ENCODE data around the gene COLEC12. TPM values are rescaled to one million over a fixed set of nuclear protein-coding genes. Genes with fewer than 3 reads are reported as not detected.

The COLEC12 gene
- total RNA-seq, 1 donor from 2014 or later: 9.9 TPM

DNA sequence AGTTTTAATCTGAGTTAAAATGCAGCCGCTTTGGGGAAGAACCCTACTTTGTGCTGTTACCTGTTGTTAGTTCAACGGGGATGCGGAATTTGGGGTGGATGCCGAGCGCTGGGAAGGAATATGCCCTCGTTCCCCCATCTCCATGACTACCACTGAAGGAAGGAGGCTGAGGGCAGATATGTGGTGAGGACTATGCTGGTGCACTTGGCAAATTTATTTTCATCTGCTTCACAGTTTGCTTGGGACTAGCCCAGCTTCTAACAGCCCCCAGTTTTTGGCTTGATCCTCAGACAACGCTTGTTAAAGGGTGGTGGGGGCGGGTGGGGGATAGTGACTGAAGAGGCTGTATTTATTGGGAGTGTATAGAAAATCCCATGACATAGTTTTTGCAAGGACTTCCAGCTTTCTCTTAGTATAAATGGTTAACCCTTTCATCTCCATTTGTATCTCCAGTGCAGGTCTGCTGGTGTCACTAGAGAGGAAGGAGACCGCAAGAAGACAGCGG, 100.8 kb downstream of the COLEC12 start:
- intact Hi-C loops (cut with DNase I): no loop called here
- DNase-seq (ENCODE audit: missing footprints) (no peak), ATAC-seq (no peak)

- ATAC-seq (no peak), DNase-seq (ENCODE audit: missing footprints) (no peak)
- intact Hi-C loops (cut with DNase I): no loop called here
These were observed 101.4 kb downstream of the COLEC12 start for GRCh38 chr18:398935-399630.

DNA sequence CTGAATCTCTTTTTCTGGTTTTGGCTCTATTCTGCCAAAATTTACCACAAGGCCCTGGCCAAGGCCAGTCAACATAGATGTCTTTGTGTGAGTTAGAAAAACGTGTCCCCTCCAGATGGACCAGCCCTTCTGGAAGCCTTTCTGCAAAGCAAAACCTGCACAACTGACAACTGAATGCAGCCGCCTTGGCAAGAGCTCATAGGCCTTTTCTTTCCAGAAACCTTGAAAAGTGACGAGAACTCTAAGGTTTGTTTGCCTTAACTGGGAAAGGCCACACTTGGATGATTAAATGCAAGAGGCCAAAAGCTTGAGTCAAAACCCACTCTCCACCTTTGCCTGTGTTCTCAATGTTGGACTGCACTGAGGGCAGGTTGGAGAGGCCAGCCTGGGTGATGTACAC, 103.9 kb downstream of the COLEC12 start:
- intact Hi-C loops (cut with DNase I): no loop called here
- ATAC-seq (no peak), DNase-seq (ENCODE audit: missing footprints) (no peak)

GRCh38 chr18:396251-396555, 104.3 kb downstream of the COLEC12 start:
- ATAC-seq: no peak
- no peak for DNase-seq (ENCODE audit: missing footprints)
- intact Hi-C loops (cut with DNase I): no loop called here

DNA sequence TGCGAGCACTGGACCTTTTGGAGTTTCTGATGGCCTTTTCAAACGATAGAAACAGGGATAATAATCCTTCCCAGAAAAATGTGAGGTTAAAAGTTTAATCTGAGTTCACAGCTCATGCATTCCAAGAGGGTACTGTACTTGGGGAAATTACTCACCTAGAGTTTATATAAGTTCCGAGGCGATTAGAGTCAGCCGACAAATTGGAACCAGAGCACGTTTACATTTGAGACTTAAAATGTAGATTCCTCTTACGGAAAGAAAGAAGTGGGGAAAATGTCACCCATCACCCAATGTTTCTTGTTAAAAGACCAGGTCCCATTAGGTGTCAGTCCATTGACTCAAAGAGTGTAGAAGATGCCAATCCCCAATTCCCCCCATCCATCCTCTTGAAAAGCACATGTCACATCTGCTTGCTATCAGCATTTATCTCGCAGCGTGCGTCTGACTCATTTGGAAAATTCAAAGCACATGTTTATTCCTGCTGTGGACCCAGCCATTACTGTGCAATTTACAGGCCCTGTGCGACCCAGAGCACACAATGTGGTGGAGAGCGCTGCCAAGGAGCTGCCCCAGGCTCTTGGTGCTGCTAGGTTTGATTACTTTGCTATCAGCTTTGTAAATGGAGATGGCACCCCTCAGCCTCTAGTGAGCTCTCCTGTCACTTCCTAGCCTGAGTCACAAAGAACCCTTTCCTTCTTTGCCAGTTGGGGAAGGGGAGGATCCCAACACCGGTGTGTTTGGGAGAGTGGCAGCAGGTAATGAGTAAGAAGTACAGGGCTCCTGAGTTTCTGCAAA, 104.8 kb downstream of the COLEC12 start:
- ATAC-seq (peak; percentile 47), DNase-seq (ENCODE audit: missing footprints) (no peak)
- intact Hi-C loops (cut with DNase I): no loop called here

- no peak for DNase-seq (ENCODE audit: missing footprints)
- peak; percentile 92 for ATAC-seq
- intact Hi-C loops (cut with DNase I): no loop called here
These were observed 105.5 kb downstream of the COLEC12 start for GRCh38 chr18:394987-395362.

DNA sequence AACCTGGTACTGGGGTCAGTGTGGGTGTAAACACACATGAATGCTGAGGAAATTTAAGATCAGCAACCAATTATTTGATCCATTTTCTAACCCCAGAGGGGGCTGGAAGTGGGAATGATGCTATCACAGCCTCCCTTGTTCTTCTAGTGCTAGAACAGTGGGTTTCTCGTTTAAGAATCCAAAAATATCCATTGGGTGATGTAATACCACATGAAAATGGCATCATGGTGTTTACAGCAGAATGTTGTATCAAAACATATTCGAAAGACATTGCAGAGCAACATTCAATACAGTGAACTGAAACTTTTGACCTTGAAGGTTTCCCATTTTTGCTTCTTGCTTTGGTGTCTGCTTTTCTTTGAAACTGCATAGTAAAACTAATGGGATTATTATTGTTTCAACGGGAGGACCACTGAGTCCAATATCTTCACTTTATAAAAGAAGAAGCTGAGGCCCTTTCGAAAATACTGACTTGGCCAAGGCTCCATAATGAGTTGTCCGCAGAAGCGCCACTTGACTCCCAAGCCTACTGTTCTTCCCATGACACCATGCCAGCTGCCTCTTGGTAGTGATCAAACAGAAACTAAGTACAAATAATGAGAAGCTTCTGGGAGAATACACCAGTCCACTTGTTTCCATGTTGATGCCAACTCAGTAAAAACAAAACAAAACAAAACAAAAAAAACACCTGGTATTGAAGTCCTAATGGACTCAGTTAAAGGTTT, 106.1 kb downstream of the COLEC12 start:
- ATAC-seq (peak; percentile 1), DNase-seq (ENCODE audit: missing footprints) (no peak)
- intact Hi-C loops (cut with DNase I): no loop called here

DNA sequence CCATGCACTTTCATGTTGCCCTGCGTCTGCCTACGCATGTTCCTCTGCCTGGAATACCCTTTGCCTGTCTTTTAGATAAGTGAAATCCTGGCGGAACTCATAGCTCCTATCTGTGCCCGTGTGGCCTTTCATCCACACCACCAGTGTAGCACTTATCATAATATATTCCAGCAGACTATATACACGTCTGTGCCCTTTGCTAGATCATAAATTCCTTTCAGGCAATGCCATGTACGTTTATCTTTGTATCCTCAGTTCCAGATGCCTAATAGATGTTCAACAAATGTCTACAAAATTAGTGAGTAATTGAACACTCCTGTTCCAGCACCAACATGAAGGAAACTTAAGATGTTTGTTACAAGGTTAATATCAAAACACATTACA, 106.9 kb downstream of the COLEC12 start:
- ATAC-seq (no peak), DNase-seq (ENCODE audit: missing footprints) (no peak)
- intact Hi-C loops (cut with DNase I): no loop called here

- no peak for ATAC-seq
- no peak for DNase-seq (ENCODE audit: missing footprints)
- intact Hi-C loops (cut with DNase I): no loop called here
These were observed 107.5 kb downstream of the COLEC12 start for GRCh38 chr18:392928-393573.

DNA sequence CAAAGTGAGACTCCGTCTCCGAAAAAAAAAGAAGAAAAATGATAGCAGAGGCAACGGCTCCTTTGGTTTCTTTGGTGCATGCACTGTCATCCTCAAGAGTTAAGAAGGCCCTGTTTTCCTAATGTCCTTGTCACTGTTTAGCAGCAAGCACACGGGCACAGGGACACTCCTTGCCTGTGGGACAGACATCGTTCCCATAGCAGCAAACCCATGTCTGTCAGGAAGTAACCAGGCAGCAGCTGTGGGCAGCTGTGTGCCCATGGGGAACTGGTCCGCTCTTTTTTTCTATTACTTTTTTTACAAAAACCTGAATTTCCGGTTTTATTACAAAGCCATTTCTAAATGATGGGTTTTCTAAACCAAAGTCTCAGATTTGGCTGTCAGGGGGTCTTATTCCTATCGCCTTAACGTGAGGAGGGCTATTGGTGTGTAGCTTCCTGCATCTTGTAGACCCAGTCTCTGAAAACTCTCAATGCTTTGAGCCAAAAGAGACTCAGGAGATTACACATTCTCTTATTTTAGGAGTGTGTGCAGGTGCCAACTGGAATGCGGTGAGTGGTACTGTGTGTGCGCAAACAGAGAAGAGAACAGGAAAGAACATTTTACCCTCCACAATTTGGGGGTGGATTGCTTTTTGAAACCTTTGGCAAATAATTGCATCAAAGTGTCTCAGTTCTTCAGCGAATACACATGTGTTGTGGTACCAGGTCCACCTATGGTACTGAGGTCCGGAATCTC, 109.6 kb downstream of the COLEC12 start:
- ATAC-seq (no peak), DNase-seq (ENCODE audit: missing footprints) (no peak)
- intact Hi-C loops (cut with DNase I): no loop called here

- intact Hi-C loops (cut with DNase I): no loop called here
- no peak for DNase-seq (ENCODE audit: missing footprints)
These were observed 110.7 kb downstream of the COLEC12 start for GRCh38 chr18:389658-390357.

GRCh38 chr18:388200-388599, 112.3 kb downstream of the COLEC12 start:
- DNase-seq (ENCODE audit: missing footprints) (no peak), ATAC-seq (no peak)
- intact Hi-C loops (cut with DNase I): no loop called here

More at GRCh38 chr18:389658-390357, 110.7 kb downstream of the COLEC12 start:
- no peak for ATAC-seq

DNA sequence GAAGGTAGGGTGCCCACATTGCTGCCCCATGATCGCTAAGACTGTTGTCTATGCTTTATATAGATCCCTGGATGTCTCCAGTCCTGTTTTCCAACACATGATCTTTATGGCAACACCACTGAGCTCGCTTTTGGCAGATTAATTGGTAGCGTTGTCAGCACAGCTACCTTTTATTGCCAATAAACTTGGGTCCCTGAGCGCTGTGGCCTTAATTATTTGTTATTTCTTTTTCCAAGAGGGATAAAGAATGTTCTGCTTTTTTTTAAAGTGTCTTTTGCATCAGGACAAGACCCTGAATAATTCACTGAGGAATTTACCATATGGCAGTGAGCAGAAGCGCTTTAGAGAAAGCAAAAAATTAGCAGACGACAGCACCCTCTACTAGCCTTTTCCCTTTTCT, 113.5 kb downstream of the COLEC12 start:
- no peak for DNase-seq (ENCODE audit: missing footprints)
- intact Hi-C loops (cut with DNase I): no loop called here
- ATAC-seq: no peak

DNA sequence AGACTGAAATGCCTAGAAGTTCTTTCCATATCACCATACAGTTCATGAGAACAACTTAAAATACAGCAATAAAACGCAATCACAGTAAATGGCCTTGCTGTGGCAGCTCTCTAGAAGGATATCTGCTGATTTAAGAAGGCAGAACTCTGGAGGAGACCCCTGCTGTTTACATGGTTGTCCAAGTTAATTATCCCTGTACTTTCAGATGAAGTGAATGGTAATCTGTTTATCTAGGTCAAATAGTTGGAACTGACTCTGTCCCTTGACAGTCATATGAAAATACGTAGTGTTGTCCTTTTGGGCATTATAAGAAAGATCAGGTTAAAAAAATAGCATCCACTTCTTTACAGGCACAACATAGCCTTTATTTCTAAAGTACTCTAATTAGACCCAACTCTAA, 115.6 kb downstream of the COLEC12 start:
- no peak for DNase-seq (ENCODE audit: missing footprints)
- intact Hi-C loops (cut with DNase I): no loop called here
- ATAC-seq: no peak

GRCh38 chr18:383135-383534, 117.4 kb downstream of the COLEC12 start:
- ATAC-seq: no peak
- no peak for DNase-seq (ENCODE audit: missing footprints)
- intact Hi-C loops (cut with DNase I): no loop called here

GRCh38 chr18:382423-382984, 118.0 kb downstream of the COLEC12 start:
- ATAC-seq (no peak), DNase-seq (ENCODE audit: missing footprints) (no peak)
- intact Hi-C loops (cut with DNase I): no loop called here

DNA sequence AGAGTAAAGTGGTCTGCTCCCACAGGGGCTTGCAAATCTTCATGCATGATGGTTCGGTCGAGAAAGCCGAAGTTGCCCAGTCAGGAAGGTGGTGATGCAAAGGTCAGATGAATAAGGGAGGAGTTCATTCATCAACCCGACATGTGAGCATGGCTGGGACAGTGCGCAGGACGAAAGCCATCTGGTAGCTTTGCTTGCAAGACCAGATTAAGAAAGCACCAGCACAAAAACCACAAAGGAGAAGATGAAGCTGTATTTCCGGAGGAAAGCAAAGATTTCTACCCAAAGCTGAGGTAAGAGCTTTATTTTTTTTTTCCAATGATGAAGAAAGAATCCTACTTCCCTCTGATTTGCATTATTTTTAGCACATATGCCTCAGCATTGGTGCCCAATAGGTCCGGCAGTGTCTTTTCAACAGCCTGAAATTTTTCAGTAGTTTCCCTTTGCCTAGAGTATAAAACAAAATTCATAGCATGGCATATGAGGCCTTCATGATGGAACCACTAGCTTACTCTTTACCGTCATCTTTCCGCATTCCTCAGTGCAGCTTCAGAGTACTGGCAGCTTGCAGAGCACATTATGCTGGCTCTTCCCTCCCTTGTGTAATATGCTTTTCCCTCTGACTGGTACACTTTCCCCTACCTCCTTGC, 120.7 kb downstream of the COLEC12 start:
- peak; percentile 54 for ATAC-seq
- DNase-seq (ENCODE audit: missing footprints): no peak
- intact Hi-C loops (cut with DNase I): no loop called here
